HT1080 (cell line): ENCODE results near the gene GFAP. TPM values are rescaled to one million over a fixed set of nuclear protein-coding genes. Genes with fewer than 3 reads are reported as not detected.

ENCODE experiments used
- DNase-seq: peaks from one replicate; pipeline ENCODE4 v3.0.0-alpha.2; 2015; ENCODE audit warnings: low read depth
- total RNA-seq: library from RNA; depleted of rRNA; stranded (reverse); fragments of >200 nt; shearing (Covaris generic); gene quantifications from 2 replicates; pipeline ENCODE4 v1.2.3, GENCODE V29; 2014

The GFAP gene
- total RNA-seq, 1 experiment from 2014 or later, result 0.18 TPM

GRCh38 chr17:44903012-44903685, 12.2 kb downstream of the GFAP start:
- DNase-seq, result no peak

GRCh38 chr17:44902135-44902760, 13.1 kb downstream of the GFAP start:
- DNase-seq, result no peak

- DNase-seq, result peak; percentile 86
Observed at GRCh38 chr17:44901411-44901921, 13.8 kb downstream of the GFAP start.

- DNase-seq, result peak; percentile 87
Observed at GRCh38 chr17:44900894-44901293, 14.4 kb downstream of the GFAP start.

GRCh38 chr17:44899074-44899782, 16.1 kb downstream of the GFAP start, which contains the start of gene EFTUD2:
Gene EFTUD2 (minus strand): TSS chr17:44899445. CDS start chr17:44894521, 4,924 bp downstream.
- peak; percentile 82 for DNase-seq

- no peak for DNase-seq
Observed at GRCh38 chr17:44898768-44899073, 16.6 kb downstream of the GFAP start.

- no peak for DNase-seq
Observed at GRCh38 chr17:44894642-44895041, 20.7 kb downstream of the GFAP start.

GRCh38 chr17:44892250-44892649, 23.1 kb downstream of the GFAP start:
- no peak for DNase-seq

- no peak for DNase-seq
Observed at GRCh38 chr17:44889003-44889402, 26.3 kb downstream of the GFAP start.

- DNase-seq, result no peak
Observed at GRCh38 chr17:44887971-44888954, 27.0 kb downstream of the GFAP start.

GRCh38 chr17:44887016-44887415, 28.3 kb downstream of the GFAP start:
- DNase-seq, result no peak

GRCh38 chr17:44884941-44885340, 30.4 kb downstream of the GFAP start:
- no peak for DNase-seq

GRCh38 chr17:44881145-44881544, 34.2 kb downstream of the GFAP start:
- no peak for DNase-seq

GRCh38 chr17:44880062-44880461, 35.2 kb downstream of the GFAP start:
- no peak for DNase-seq

- no peak for DNase-seq
Observed at GRCh38 chr17:44879376-44879775, 35.9 kb downstream of the GFAP start.

- DNase-seq, result peak; percentile 18
Observed at GRCh38 chr17:44878627-44879221, 36.6 kb downstream of the GFAP start.

GRCh38 chr17:44877121-44877520, 38.2 kb downstream of the GFAP start:
- DNase-seq, result no peak

GRCh38 chr17:44875761-44876160, 39.5 kb downstream of the GFAP start:
- DNase-seq, result no peak

- DNase-seq, result peak; percentile 17
Observed at GRCh38 chr17:44872131-44872768, 43.0 kb downstream of the GFAP start.

- DNase-seq, result no peak
Observed at GRCh38 chr17:44871556-44871955, 43.7 kb downstream of the GFAP start.
